Measurements from ENCODE around the gene STEAP2. TPM values are rescaled to one million over a fixed set of nuclear protein-coding genes. Genes with fewer than 3 reads are reported as not detected.

Gene STEAP2
- total and polyA plus RNA-seq, 2 donors (not counting 3 experiments of a cell fraction or from before 2014, with no cell fraction given), result 4.2 to 4.6 TPM

DNA sequence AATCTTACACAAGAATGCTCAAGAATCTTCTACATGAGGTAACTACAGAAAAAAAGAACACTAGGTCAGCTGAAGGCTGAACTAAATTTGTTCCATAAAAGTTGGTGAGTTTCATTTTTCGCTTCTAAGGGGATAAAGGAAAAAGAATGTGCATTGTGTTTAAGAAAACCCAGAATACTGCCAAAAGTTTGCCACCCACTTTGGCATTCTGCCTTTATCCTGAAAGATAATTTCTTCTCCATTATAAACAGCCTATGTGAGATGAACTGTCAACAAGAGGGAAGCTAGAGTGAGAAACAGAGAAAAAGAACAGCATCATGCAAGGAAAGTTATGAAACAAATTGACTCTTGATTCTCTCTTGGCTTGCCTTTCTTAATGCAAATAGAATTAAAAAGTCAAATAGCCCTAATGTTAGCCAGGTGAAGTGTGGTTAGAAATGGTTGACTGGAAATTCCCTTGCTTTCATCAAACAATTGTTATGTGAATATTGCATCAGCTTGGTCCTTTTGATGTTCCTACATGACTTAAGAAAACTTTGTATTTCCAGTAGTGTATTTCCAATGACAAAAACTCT, 31.4 kb upstream of the STEAP2 start:
- TF ChIP-seq MYC (IDR thresholded peaks at IDR 0.05; ENCODE audit: low read depth, low read length), result no peak
- TF ChIP-seq, protein P1, sequence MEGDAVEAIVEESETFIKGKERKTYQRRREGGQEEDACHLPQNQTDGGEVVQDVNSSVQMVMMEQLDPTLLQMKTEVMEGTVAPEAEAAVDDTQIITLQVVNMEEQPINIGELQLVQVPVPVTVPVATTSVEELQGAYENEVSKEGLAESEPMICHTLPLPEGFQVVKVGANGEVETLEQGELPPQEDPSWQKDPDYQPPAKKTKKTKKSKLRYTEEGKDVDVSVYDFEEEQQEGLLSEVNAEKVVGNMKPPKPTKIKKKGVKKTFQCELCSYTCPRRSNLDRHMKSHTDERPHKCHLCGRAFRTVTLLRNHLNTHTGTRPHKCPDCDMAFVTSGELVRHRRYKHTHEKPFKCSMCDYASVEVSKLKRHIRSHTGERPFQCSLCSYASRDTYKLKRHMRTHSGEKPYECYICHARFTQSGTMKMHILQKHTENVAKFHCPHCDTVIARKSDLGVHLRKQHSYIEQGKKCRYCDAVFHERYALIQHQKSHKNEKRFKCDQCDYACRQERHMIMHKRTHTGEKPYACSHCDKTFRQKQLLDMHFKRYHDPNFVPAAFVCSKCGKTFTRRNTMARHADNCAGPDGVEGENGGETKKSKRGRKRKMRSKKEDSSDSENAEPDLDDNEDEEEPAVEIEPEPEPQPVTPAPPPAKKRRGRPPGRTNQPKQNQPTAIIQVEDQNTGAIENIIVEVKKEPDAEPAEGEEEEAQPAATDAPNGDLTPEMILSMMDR (IDR thresholded peaks at IDR 0.05; ENCODE audit: extremely low read depth in 1 of 2, insufficient read depth in 1 of 2, low read depth in 1 of 2, low read length in 2 of 2), result no peak
- TF ChIP-seq POLR2AphosphoS5 (IDR thresholded peaks at IDR 0.05; ENCODE audit: insufficient read depth, low read depth, low read length), result no peak
- TF ChIP-seq, protein P2, sequence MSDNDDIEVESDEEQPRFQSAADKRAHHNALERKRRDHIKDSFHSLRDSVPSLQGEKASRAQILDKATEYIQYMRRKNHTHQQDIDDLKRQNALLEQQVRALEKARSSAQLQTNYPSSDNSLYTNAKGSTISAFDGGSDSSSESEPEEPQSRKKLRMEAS (IDR thresholded peaks at IDR 0.05; ENCODE audit: insufficient read depth, insufficient read length), result no peak

More for the DNA sequence above, 31.4 kb upstream of the STEAP2 start:
- H4K20me1 ChIP-seq (replicated peaks; ENCODE audit: control insufficient read depth, extremely low read depth, insufficient read depth, low read length), result no peaks in the 10 kb centered on the region
- H3K27me3 ChIP-seq (ENCODE audit: control insufficient read depth in 2 of 2, insufficient read depth in 2 of 2, low read length in 2 of 2), result no peaks in the 10 kb centered on the region
- BruUV-seq (replicated peaks), result no TSS peak
- H3K79me2 ChIP-seq (ENCODE audit: control insufficient read depth, insufficient read depth, low read length), result no peaks in the 10 kb centered on the region
- peak overlapping the region; percentile 57 for H3K9ac ChIP-seq (replicated peaks; ENCODE audit: extremely low read depth, insufficient read depth, low read length)
- dilution Hi-C loops (cut with MboI; ENCODE audit: extremely low pct_ligation_motif_present, low sequenced_read_pairs), result no loop called here
- H3K9me1 ChIP-seq (replicated peaks; ENCODE audit: control insufficient read depth, extremely low read depth, insufficient read depth, low read length), result no peaks in the 10 kb centered on the region
- peaks cover 36% of the 10 kb centered on the region for H3K4me1 ChIP-seq (ENCODE audit: control insufficient read depth, extremely low read depth, insufficient read depth, low read length)
- intact Hi-C loops (cut with micrococcal nuclease), result no loop called here
- FAIRE-seq, result peak; percentile 64
- no peaks in the 10 kb centered on the region for H3K36me3 ChIP-seq (ENCODE audit: control insufficient read depth in 2 of 2, extremely low read depth in 1 of 2, insufficient read depth in 2 of 2, low read length in 2 of 2)
- no peaks in the 10 kb centered on the region for H3K9me3 ChIP-seq (replicated peaks; ENCODE audit: control insufficient read depth, insufficient read depth, low read length)
- ChIA-PET POLR2A (no interaction called here), CTCF (interaction anchor here (1.0 to 3.1 kb wide), 6 partner anchors 13 to 248 kb away, joined by 3 to 20 read pairs (median 4); partner anchors contain the start of genes STEAP1 and STEAP2)
- peak overlapping the region; percentile 93 for H3K27ac ChIP-seq (ENCODE audit: insufficient read depth, low read depth, low read length)
- DNase-seq (ENCODE audit: low read depth, low spot score), result peak; percentile 78
- no peak overlapping the region for H3K4me3 ChIP-seq (replicated peaks in 1 of 3; ENCODE audit: insufficient read depth in 1 of 3, low read depth in 1 of 3, low read length in 3 of 3)
- H3K4me2 ChIP-seq (ENCODE audit: insufficient read depth, low read length), result peak overlapping the region; percentile 85
- H2AFZ ChIP-seq (ENCODE audit: low read depth, low read length), result peak overlapping the region; percentile 9
